NCI-H510A (cell line): ENCODE measurements around the gene EFNA1.
A peak's percentile ranks its signal among the peaks of the same experiment; 100 is the strongest.

Source experiments
- DNase-seq: peaks from one replicate; lab custom pipeline; 2025; lab: John Stamatoyannopoulos, UW

Gene EFNA1, protein sequence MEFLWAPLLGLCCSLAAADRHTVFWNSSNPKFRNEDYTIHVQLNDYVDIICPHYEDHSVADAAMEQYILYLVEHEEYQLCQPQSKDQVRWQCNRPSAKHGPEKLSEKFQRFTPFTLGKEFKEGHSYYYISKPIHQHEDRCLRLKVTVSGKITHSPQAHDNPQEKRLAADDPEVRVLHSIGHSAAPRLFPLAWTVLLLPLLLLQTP

DNA sequence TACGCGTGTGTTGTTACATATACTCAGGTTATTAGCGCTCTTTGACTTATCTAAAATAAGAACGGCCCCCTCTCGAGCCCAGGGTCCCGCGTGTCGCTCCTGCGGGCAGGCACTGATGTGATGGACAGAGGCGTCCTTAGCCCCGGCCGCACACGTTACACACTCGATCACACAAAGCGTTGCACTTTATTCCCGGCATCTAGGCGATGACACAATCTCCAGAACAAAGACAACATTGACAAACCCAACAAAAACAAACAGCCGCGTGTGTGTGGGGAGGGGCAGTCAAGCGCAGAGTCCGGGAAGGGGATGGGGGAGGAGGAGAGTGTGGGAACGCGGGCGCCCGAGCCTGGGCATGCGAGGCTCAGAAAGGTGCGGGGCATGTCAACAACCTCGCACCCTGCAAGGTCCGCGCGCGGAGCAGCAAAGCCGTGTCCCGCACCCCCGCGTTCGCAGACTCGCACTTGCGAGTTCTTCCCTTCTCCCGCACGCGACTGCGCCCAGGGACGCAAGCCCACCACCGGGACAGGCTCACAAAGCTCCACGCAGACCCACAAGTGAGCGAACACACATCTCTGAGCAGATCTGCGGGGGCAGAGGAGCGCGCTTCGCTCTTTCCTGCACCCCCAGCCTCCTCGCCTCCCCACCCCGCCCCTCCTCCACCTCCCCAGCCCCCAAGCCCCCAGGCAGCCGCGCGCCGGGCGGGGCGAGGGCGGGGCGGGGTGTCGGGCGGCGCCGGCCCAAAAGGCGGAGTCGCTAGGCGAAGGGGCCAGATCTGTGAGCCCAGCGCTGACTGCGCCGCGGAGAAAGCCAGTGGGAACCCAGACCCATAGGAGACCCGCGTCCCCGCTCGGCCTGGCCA, at the start of gene EFNA1:
TSS of gene EFNA1 (plus strand) at position 772 of the 862 bp plus-strand sequence. CDS start 102 bp downstream, outside the sequence.
- DNase-seq = no peak

DNA sequence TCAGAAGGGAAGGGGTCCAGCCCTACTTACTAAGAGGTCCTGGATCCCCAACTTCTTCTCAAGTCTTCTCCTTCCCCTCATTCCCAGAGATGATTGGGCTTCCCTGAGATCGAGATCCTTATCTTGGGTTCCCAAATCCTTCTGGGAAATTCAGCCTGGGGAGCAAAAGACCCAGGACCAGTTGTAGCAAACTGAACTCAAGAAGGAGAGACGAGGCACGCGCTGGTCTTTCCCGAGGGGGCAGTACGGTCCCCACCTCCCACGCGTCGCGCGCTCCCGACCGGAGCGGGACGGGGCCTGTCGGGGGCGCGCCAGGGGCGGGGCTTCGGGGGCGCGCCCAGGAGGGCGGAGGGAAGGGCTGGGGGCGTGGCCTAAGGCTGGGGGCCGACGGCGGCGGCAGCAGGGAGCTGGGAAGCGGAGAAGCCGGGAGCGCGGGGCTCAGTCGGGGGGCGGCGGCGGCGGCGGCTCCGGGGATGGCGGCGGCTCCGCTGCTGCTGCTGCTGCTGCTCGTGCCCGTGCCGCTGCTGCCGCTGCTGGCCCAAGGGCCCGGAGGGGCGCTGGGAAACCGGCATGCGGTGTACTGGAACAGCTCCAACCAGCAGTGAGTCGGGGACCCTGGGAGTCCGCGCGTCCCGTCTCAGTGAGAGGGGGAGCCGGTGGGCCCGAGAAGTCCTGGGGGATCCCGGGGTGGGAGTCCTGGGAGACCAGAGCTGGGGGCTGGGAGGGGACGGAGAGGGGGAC, 49.0 kb upstream of the EFNA1 start, which contains the start of gene EFNA3:
TSS of gene EFNA3 (plus strand) at position 369 of the 741 bp plus-strand sequence. CDS start at position 474, 105 bp downstream.
- no peak for DNase-seq

DNA sequence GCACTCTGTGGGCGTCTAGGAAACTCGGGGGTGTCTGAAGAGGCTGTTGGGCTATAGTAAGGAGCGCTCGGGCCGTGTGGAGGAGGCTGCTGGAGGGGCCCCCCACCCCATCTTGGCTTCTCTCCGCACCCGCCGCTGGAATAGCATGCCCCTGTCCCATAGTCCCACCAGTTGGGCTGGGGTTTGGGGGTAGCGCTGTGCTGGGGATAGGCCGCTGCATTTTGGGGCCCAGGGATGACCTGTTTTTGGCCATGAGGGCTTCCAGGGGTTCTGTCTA, 48.5 kb upstream of the EFNA1 start:
- DNase-seq = no peak

DNA sequence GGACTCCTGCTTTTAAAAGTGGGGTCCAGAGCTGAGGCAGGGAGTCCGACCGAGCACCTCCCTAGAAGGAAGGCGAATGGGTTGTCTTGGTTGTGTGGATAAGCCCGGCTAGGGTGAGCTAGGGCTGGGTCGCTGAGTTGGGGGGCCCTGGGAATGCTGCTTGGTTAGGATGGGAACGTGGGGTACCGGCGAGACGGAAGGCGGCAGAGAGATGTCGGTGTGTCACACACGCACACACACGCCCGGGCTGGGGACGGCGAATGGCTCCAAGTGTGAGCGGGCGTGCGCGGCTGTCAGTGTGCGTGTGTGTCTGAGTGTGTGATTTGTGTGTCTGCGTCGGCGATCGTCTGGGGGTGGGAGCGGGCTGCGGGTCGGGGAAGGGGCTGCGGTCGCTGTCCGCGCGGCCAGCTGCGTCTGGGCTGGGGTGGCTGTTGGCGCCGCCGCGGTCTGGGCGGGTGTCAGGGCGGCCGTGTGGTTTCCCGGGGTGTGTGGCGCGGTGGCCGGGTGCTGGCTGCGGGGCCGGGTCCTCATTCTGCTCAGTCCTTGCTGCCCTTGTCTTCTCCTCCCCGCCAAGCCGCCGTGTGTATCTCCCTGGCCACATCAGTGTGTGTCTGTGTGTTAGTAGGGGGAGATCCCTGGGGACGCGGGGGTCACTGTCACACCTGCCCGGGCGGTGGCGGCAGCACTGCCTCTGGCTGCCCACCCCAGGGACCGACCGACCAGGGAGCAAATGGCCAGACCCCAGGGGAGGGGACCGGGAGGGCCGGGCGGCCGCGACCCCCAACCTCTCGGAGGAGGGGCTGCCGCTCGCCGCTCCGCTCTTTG, 48.0 kb upstream of the EFNA1 start:
- no peak for DNase-seq

DNA sequence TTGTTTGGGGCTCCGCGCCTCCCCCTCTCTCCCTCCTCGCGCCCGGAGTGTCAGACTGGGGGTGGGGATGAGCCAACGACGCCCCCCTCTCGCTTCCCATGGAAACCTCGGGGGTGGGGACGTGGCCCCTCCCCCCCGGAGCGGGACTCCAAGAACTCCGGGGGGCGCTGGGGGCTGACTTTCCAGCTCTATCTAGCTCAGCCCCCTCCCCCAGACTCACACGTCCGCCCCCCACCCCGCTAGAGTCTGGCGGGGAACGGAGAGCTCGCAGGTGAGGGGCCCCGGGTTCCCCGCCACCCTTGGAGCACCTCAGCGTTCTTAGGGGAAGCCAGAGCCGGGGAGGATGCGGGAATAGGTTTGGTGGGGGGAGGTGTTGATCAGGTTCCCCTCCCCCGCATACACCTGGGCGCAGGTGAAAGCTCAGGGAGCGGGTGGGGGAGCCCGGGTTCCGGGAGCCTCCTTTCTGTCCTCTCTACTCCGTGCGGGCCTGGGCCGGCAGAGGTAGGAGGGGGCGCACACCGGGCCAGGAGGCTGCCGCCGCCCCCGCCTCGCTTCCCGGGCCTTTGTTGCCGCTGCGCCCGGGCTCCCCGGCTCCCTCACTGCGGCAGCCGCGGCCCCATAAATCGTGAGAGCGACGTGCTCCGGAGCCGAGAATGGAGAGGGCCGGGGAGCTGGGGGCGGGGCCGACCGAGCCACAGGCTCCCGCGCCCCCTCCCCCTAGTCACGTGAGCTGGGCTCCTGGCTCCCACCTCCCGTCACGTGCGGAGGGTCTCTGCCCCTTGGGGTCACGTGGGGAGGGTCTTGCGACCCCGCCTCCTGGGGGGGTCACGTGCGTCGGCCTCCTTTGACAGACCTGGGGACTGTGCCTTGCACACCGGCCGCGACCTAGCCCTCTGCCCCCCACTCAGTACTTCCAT, 47.1 kb upstream of the EFNA1 start:
- peak; percentile 65 for DNase-seq

DNA sequence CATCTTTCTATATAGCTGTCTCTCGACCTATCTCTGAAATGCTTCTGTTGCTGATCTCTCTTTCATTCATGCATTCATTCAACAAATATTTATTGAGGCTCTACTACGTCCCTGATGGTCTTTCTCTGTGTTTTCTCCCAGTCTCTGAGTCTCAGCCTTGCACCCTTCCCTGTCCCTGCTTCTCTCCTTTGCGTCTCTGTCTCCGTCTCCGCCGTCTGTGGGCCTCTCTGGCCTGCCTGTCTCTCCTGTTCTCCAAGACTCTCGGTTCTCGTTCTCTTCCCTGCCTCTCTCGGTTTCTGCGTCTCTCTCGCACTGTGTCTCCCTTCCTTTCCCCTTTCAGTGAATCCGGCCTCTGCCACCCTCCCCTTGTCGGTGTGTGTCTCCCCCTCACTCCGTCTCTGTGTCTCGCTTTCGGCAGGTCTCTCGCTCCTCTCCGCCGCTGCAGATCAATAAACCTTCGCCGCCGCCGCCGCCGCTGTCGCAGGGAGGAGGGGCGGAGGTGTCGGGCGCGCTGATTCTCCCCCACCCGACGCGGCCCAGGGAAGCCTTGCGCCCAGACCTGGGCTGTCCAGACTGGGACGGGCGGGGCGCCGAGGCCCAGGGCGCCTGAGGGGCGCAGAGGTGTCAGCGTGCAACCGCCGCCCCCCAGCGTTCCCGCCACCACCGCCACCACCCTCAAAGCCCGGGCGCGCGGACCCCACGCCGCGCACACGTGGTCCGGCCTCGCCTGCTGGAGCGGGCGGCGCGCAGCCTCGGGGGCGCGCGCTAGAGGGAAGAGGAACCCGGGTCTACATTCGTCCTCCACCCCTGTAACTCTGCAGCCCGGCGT, 46.0 kb upstream of the EFNA1 start:
- DNase-seq = no peak

DNA sequence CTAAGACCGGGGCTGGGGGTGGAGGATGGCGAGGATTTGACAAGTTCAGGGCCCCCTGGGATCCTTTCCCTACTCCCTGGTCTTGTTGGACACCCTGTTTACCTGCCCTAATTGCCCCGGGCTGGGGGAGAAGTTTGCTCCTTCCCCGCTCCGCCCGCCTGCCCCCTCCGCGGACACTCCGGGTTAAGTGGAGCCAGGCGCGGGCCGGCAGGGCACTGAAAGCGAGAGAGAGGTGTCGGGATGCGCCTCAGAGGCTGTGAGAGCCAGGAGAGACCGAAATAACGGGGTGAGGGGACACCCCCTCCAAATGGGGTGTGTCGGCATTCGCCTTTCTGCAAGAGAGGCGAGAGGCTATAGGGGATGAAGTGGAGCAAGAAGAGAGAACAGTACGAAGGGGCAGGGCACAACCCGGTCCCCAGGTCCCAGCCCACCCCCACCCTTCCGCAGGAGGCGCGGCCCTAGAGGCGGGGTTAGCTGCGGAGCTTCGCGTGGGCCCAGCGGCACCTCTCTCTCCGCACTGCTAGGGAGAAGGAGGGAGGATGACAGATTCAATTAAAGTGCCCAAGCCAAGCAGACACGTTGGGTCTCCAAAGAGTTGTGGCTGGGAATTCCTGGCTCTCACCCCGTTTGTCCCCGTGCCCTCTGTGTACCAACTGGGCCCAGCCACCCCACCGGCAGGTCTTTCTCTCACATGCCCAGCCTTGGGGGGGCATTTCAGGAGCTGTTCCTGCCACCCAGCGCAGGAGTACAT, 45.2 kb upstream of the EFNA1 start:
- no peak for DNase-seq

DNA sequence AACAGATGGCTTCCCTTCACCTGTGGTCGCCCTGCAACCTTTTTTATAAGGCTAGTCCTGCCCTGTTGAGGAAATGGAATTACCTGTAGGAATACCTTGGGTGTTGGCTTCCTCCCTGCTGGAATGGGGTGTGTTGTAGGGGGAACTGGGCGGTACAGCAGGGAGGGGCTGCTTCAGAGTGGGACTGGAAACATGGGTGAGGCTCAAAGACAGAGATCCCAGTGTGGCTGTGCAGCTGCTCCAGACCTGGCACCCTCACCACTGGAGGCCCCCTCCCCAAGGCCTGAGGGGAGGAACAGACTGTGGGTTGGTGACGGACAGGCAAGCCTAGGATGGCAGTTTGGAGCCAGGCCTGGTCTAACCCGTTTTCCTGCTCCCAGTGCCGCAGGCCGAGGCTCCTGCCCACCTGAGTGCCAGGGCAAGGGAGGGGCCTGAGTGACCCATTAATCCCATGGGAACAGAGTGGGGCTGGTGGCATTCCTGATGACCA, 44.6 kb upstream of the EFNA1 start:
- no peak for DNase-seq

DNA sequence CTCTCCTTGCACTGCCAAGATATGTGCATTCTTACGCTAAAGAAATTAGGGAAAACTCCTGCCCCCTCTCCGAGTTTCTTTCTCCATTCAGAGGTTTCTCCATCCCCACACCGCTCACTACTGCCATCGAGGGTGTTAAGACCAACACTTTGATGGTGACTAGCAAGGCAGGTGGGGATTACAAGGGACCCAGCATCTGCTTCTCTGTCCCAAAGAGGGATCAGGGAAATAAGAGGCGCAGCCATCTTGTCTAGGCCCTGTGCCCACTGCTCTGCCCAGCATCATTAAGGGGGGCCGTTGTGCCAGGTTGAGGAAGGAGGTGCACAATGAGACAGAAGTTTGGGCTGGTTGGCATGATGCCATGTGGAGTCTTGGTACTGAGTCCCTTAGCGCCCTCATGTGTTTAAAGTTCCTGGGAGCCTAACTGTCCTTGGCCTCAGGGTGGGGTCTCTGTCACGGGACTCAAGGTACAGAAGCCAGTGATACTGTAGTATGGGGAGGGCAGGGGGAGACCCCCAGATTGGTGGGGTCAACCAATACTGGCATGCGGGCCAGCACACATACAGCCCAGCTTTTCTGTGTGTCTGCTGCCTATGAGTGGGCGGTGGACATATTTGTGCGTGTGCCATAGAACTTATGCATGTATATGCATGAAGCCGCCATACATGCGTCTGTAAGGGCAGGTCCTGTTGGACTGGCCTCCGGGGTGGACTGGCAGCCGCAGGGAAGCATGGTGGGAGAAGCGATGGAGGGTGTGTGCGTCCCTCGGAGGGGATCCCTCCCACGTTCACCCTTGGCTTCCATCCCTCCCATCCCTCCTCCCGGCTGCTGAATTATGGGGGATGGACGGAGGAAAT, 43.6 kb upstream of the EFNA1 start:
- DNase-seq = no peak

DNA sequence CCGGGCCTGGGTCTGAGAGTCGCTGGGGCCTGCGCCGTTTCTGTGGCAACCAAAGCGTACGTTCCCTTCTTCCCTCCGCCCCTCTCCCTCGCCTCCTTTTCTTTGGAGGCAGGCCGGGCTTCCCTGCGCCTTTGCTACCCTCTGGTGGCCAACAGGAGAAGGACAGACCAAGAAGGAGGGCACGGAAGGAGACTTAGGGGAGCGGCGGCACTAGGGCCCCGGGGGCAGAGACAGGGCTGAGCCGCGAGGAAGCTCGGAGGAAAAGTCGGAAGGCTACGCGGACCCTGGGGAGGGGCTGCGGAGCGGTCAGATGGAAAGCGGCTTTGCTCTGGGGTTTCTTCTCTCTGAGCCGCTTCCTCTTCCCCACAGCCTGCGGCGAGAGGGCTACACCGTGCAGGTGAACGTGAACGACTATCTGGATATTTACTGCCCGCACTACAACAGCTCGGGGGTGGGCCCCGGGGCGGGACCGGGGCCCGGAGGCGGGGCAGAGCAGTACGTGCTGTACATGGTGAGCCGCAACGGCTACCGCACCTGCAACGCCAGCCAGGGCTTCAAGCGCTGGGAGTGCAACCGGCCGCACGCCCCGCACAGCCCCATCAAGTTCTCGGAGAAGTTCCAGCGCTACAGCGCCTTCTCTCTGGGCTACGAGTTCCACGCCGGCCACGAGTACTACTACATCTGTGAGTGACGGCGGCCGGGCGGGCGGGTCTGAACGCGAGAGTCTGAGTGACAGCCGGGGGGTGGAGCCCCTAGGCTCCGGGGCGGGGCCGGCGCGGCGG, 42.8 kb upstream of the EFNA1 start:
- DNase-seq = peak; percentile 84

DNA sequence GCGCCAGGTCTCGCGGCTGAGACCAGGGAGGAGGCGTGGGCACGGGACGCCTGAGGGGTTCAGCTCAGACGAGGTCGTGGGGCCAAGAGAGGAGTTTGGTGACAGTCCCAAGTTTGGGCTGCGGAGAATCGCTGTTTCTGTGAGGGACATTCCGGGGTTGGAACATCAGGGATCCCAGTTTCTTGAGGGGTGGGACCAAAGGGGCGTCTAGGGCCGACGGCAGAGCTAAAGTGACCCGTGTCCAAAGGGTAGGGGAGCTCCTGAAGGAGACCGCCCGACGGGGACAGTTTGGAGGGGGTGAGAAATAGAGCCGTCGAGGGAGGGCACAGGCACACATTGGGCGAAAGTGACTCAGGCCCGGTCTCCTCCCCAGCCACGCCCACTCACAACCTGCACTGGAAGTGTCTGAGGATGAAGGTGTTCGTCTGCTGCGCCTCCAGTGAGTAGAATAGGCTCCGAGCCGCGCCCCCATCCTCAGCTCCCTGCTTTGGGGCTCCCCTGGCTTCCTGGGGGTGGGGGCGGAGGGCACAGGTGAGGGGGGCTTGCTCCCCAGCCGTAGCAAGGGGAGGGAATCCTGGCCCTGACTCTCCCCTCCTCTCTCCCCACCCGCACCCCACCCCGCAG, 42.1 kb upstream of the EFNA1 start:
- no peak for DNase-seq

DNA sequence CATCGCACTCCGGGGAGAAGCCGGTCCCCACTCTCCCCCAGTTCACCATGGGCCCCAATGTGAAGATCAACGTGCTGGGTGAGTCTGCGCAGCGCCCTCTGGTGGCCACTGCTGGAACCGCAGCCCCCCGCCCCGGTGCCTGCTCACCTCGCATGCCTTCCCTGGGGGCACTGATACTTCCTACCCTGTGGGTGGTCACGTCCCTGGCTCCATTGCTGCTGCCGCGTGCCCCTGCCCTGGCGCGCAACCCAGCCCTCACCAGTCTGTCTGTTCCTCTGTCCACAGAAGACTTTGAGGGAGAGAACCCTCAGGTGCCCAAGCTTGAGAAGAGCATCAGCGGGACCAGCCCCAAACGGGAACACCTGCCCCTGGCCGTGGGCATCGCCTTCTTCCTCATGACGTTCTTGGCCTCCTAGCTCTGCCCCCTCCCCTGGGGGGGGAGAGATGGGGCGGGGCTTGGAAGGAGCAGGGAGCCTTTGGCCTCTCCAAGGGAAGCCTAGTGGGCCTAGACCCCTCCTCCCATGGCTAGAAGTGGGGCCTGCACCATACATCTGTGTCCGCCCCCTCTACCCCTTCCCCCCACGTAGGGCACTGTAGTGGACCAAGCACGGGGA, 41.4 kb upstream of the EFNA1 start:
- no peak for DNase-seq

DNA sequence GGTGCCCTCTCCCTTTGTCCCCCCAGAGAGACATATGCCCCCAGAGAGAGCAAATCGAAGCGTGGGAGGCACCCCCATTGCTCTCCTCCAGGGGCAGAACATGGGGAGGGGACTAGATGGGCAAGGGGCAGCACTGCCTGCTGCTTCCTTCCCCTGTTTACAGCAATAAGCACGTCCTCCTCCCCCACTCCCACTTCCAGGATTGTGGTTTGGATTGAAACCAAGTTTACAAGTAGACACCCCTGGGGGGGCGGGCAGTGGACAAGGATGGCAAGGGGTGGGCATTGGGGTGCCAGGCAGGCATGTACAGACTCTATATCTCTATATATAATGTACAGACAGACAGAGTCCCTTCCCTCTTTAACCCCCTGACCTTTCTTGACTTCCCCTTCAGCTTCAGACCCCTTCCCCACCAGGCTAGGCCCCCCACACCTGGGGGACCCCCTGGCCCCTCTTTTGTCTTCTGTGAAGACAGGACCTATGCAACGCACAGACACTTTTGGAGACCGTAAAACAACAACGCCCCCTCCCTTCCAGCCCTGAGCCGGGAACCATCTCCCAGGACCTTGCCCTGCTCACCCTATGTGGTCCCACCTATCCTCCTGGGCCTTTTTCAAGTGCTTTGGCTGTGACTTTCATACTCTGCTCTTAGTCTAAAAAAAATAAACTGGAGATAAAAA, 40.7 kb upstream of the EFNA1 start:
- no peak for DNase-seq

DNA sequence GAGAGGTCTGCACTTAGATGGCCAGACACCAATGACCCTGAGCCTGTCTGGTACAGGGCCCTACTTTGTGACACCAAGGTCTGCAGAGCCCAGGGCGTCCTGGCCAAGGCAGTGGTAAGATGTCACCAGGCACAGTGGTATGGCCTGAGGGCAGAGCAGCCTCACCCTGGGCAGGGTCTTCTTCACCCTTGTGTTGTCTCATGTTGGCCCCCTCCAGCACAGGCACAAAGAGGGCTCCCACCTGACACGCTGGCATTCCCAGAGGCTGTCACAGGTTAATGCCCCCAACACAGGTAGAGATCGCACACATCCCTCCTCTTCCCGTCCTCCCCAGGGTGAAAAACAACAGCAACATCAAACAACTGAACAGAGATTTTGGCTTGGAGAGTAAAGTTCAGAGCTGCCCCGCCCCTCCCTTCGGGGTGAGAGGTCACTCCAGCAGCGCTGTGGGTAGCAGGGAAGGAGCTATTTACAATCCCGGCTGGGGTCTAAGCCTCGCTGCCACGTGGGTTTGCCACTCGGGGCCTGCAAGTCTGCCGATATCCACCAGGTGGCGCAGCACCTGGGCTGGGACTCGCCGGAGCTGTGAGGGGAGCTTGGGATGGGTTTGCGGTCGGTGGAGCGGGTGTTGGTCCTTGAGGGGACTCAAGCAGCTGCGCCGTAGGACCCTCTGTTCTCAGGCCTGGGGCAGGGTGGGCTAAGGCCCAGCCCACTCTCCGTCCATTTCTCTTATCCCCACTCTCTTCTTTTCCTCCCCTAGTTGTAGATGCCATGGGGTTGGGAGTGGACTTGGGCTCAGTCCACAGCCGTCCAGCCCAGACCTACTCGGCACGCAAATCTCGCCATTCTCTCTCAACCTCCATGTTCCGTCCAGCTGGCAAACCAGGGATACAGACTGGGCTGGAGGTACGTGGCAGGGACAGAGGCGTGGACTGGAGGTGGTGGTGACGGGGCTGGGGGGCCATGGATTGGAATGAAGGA, 36.3 kb upstream of the EFNA1 start:
- DNase-seq = no peak

DNA sequence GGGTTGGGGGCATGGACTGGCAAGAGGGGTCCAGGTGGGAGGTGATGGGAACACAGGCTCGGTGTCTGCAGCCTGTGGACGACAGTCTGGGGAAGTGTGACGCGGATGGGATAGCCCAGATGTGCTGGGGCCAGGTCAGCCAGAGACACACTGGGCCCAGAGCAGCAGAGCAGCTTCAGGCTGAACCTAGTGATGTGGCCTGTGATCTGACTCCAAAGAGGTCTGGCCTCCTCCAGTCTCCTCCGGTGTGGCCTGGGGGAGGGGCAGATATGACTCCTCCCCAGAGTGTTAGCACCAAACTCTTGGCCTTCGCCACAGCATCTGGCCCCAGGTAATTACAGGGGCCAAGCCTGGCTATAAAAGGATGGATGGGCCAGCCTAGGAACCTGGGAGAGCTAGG, 35.5 kb upstream of the EFNA1 start:
- no peak for DNase-seq
